Measurements from ENCODE around the gene OR4F6. TPM values are rescaled to one million over a fixed set of nuclear protein-coding genes. Genes with fewer than 3 reads are reported as not detected.

The OR4F6 gene, protein sequence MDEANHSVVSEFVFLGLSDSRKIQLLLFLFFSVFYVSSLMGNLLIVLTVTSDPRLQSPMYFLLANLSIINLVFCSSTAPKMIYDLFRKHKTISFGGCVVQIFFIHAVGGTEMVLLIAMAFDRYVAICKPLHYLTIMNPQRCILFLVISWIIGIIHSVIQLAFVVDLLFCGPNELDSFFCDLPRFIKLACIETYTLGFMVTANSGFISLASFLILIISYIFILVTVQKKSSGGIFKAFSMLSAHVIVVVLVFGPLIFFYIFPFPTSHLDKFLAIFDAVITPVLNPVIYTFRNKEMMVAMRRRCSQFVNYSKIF
- polyA plus RNA-seq (2012; ENCODE audit: insufficient read length, low read depth), result not detected

DNA sequence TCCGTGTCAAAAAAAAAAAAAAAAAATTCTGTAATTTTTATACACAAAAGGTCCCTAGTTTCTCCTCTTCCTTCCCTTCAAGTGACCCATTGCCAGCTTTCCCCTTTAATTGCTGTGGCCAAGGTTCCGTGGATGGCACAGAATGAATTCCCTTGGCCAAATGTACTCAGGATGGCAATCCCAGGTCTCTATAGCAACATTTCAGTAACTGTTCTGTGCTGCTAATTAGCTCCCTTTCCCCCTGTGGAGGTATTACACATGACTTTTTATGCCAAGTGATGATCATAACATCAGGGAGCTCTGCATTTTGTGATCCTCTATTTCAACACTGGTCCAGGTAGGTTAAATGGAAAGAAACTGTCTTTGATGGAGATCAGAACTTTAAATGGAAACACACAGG, at the start of gene OR4F6:
OR4F6 (plus strand) TSS at position 301 of the 400 bp plus-strand sequence. CDS start 2,211 bp downstream, outside the sequence.
- TF ChIP-seq SIN3A (IDR thresholded peaks at IDR 0.05; ENCODE audit: borderline replicate concordance, insufficient read depth, low read length), result no peak
- TF ChIP-seq POLR2AphosphoS5 (IDR thresholded peaks at IDR 0.05; ENCODE audit: low read depth, low read length), result no peak
- TF ChIP-seq TAF1 (IDR thresholded peaks at IDR 0.05; ENCODE audit: borderline replicate concordance, insufficient read depth, low read length), result no peak
- TF ChIP-seq FOXP2 (optimal IDR thresholded peaks at IDR 0.05; ENCODE audit: borderline replicate concordance, extremely low read depth, extremely low read length, insufficient read depth), result no peak
- TF ChIP-seq, protein P1, sequence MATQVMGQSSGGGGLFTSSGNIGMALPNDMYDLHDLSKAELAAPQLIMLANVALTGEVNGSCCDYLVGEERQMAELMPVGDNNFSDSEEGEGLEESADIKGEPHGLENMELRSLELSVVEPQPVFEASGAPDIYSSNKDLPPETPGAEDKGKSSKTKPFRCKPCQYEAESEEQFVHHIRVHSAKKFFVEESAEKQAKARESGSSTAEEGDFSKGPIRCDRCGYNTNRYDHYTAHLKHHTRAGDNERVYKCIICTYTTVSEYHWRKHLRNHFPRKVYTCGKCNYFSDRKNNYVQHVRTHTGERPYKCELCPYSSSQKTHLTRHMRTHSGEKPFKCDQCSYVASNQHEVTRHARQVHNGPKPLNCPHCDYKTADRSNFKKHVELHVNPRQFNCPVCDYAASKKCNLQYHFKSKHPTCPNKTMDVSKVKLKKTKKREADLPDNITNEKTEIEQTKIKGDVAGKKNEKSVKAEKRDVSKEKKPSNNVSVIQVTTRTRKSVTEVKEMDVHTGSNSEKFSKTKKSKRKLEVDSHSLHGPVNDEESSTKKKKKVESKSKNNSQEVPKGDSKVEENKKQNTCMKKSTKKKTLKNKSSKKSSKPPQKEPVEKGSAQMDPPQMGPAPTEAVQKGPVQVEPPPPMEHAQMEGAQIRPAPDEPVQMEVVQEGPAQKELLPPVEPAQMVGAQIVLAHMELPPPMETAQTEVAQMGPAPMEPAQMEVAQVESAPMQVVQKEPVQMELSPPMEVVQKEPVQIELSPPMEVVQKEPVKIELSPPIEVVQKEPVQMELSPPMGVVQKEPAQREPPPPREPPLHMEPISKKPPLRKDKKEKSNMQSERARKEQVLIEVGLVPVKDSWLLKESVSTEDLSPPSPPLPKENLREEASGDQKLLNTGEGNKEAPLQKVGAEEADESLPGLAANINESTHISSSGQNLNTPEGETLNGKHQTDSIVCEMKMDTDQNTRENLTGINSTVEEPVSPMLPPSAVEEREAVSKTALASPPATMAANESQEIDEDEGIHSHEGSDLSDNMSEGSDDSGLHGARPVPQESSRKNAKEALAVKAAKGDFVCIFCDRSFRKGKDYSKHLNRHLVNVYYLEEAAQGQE (IDR thresholded peaks at IDR 0.05; ENCODE audit: insufficient read depth in 1 of 2, low read depth in 2 of 2, low read length in 2 of 2), result no peak

GRCh38 chr15:101765772-101766456, 37.4 kb upstream of the OR4F6 start:
- TF ChIP-seq, protein P1 (IDR thresholded peaks at IDR 0.05; ENCODE audit: insufficient read depth in 1 of 2, low read depth in 2 of 2, low read length in 2 of 2), result no peak
- TF ChIP-seq FOXP2 (optimal IDR thresholded peaks at IDR 0.05; ENCODE audit: borderline replicate concordance, extremely low read depth, extremely low read length, insufficient read depth) (no peak), TAF1 (IDR thresholded peaks at IDR 0.05; ENCODE audit: borderline replicate concordance, insufficient read depth, low read length) (no peak), POLR2AphosphoS5 (IDR thresholded peaks at IDR 0.05; ENCODE audit: low read depth, low read length) (no peak), SIN3A (IDR thresholded peaks at IDR 0.05; ENCODE audit: borderline replicate concordance, insufficient read depth, low read length) (no peak)

DNA sequence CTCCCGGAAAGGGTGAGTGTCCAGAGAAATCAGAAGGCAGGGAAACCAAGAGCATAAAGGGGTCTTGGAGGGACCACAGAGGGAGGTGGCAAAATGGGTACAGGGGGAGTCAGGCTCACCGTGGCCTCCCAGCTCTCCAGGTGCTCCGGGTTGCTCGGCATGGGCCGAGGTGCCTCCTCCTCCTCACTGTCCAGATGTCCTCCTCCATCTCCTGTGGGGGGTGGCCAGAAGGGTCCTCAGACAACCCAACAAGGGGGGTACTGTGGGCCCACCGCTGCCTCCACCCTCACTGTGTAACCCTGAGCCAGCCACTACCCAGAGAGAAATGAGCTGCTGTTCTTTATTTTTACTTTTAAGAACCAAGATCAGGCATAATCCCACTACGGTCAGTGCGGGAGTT, 30.4 kb upstream of the OR4F6 start:
- TF ChIP-seq FOXP2 (optimal IDR thresholded peaks at IDR 0.05; ENCODE audit: borderline replicate concordance, extremely low read depth, extremely low read length, insufficient read depth), result no peak
- TF ChIP-seq, protein P1 (IDR thresholded peaks at IDR 0.05; ENCODE audit: insufficient read depth in 1 of 2, low read depth in 2 of 2, low read length in 2 of 2), result no peak
- TF ChIP-seq POLR2AphosphoS5 (IDR thresholded peaks at IDR 0.05; ENCODE audit: low read depth, low read length), result no peak
- no peak for TF ChIP-seq TAF1 (IDR thresholded peaks at IDR 0.05; ENCODE audit: borderline replicate concordance, insufficient read depth, low read length)
- no peak for TF ChIP-seq SIN3A (IDR thresholded peaks at IDR 0.05; ENCODE audit: borderline replicate concordance, insufficient read depth, low read length)

- TF ChIP-seq TAF1 (IDR thresholded peaks at IDR 0.05; ENCODE audit: borderline replicate concordance, insufficient read depth, low read length), result no peak
- TF ChIP-seq SIN3A (IDR thresholded peaks at IDR 0.05; ENCODE audit: borderline replicate concordance, insufficient read depth, low read length), result no peak
- TF ChIP-seq POLR2AphosphoS5 (IDR thresholded peaks at IDR 0.05; ENCODE audit: low read depth, low read length), result no peak
- TF ChIP-seq, protein P1 (IDR thresholded peaks at IDR 0.05; ENCODE audit: insufficient read depth in 1 of 2, low read depth in 2 of 2, low read length in 2 of 2), result no peak
- no peak for TF ChIP-seq FOXP2 (optimal IDR thresholded peaks at IDR 0.05; ENCODE audit: borderline replicate concordance, extremely low read depth, extremely low read length, insufficient read depth)
Observed at GRCh38 chr15:101773496-101774100, 29.7 kb upstream of the OR4F6 start.

Measured in PFSK-1 (cell line).